NCI-H2029 treated with DMSO at 0.1 percent for 48 hours (cell line): ENCODE data around the gene LAG3.
A peak's percentile ranks its signal among the peaks of the same experiment; 100 is the strongest.

ENCODE experiments used
- DNase-seq: peaks from one replicate; lab custom pipeline; 2025; lab: John Stamatoyannopoulos, UW

The LAG3 gene

GRCh38 chr12:6823182-6824084 lies 51.1 kb downstream of the LAG3 start:
- DNase-seq, result no peak

- DNase-seq, result no peak
Observed at GRCh38 chr12:6824085-6824775, 51.9 kb downstream of the LAG3 start.

GRCh38 chr12:6824901-6825381 lies 52.6 kb downstream of the LAG3 start:
- no peak for DNase-seq

GRCh38 chr12:6825398-6826124 lies 53.2 kb downstream of the LAG3 start:
- peak; percentile 40 for DNase-seq

GRCh38 chr12:6826125-6826733 lies 53.9 kb downstream of the LAG3 start:
- no peak for DNase-seq

- no peak for DNase-seq
Observed at GRCh38 chr12:6826734-6827436, 54.6 kb downstream of the LAG3 start.

GRCh38 chr12:6827437-6827911 lies 55.2 kb downstream of the LAG3 start:
- DNase-seq, result peak; percentile 9
